Transverse colon (tissue), 4 donors: ENCODE measurements around the gene COL20A1. TPM values are rescaled to one million over a fixed set of nuclear protein-coding genes. Genes with fewer than 3 reads are reported as not detected.

ENCODE experiments used
- DNase-seq: peaks from one replicate; pipeline ENCODE4 v3.0.0-alpha.2; 2019
- H3K27ac ChIP-seq, 4 donors: fragments of 200-600 bp; sonication (generic); 2 replicates each; pipeline ENCODE4 v1.5.1; 2016 to 2018; ENCODE audit warnings: inconsistent platforms in 4 of 4
- H3K27me3 ChIP-seq: fragments of 200-600 bp; sonication (generic); 2 replicates; pipeline ENCODE4 v1.5.1; 2017; ENCODE audit warnings: inconsistent platforms
- H3K36me3 ChIP-seq, 4 donors: fragments of 200-600 bp; sonication (generic); 2 replicates each; pipeline ENCODE4 v1.5.1; 2017 to 2019; ENCODE audit warnings: inconsistent platforms in 4 of 4
- H3K4me1 ChIP-seq, 4 donors: fragments of 200-600 bp; sonication (generic); 2 replicates each; pipeline ENCODE4 v1.5.1; 2017 to 2020; ENCODE audit warnings: inconsistent platforms in 4 of 4
- H3K4me3 ChIP-seq, 4 donors: fragments of 200-600 bp; sonication (generic); 1 replicate in 1 of 4; 2 replicates in 3 of 4; pipeline versions ENCODE4 v1.5.1 to v1.6.1; 2017 to 2019; ENCODE audit warnings: inconsistent platforms in 4 of 4
- H3K9me3 ChIP-seq, 2 donors: fragments of 200-600 bp; sonication (generic); 2 replicates each; pipeline ENCODE4 v1.5.1; 2017 to 2019; ENCODE audit warnings: inconsistent platforms in 2 of 2
- CTCF ChIP-seq, 5 experiments: fragments of 200-600 bp in 3 of 5; fragments of 450-650 bp in 2 of 5; sonication (generic) in 3 of 5; IDR thresholded peaks; 1 replicate in 2 of 5; 2 replicates in 3 of 5; pipeline ENCODE4 v1.5.1; 2016 to 2017; ENCODE audit warnings: antibody characterized with exemption in 5 of 5, inconsistent platforms in 3 of 5, mild to moderate bottlenecking in 2 of 5, moderate library complexity in 1 of 5
- EP300 ChIP-seq: sonication (generic); formaldehyde crosslinking; IDR thresholded peaks from one replicate; pipeline ENCODE4 v1.6.1; 2017; ENCODE audit warnings: antibody characterized with exemption, low read depth
- POLR2A ChIP-seq: fragments of 450-650 bp; IDR thresholded peaks from one replicate; pipeline ENCODE4 v1.6.1; 2016; ENCODE audit warnings: antibody characterized with exemption, mild to moderate bottlenecking, moderate library complexity
- POLR2AphosphoS5 ChIP-seq, 3 donors: sonication (generic); formaldehyde crosslinking; IDR thresholded peaks; one replicate each; pipeline ENCODE4 v1.6.1; 2016; ENCODE audit warnings: antibody characterized with exemption in 3 of 3
- WGBS, 2 donors: methylation state at CpG; one replicate each; pipeline ENCODE4 v1.1.5; 2018; ENCODE audit warnings: low coverage in 1 of 2; 5-methylcytosine and 5-hydroxymethylcytosine counted together
- in situ Hi-C, 4 donors: fragments of 200-750 bp; cut with MboI; loops; one replicate each; pipeline versions ENCODE4 v1.15.0 to v1.15.1; 2017; ENCODE audit warnings: low sequenced_read_pairs in 3 of 4, low pct_ligation_motif_present in 1 of 4, low pct_unique_long_range_greater_than_20kb in 1 of 4
- intact Hi-C: fragments of 100-400 bp; cut with DNase I; formaldehyde crosslinking; loops from one replicate; pipeline ENCODE4 v1.15.1; 2023; ENCODE audit warnings: low total_unique reads
- total RNA-seq, 4 donors: library from RNA; depleted of rRNA; stranded (reverse); fragments of >200 nt; gene quantifications; one replicate each; pipeline ENCODE4 v1.1.0, GENCODE V29; 2016

COL20A1 gene
- total RNA-seq, 4 donors from 2014 or later = 43.8 TPM; not detected in 3

DNA sequence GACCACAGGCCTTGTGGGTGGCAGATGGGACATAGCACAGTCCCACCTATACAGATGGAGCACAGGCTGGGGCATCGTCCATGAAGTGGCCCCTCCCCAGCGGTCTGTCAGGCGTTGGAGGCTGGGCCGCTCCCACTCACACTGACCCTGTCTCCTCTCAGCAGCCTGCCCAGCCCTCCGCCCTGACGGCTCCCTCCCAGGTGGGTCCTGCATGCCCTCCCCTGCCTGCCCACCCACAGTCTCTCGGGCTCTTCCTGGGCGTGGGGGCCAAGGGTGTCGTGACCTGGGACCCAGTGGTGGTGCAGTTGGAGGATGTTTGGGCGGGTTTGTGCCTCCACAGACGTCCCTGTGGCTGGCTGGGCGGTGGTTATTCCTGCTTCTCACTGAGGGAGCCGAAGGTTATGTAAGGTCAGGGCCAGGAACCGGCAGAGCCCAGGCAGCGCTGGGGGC lies 22.3 kb downstream of the COL20A1 start:
- intact Hi-C loops = no loop called here
- in situ Hi-C loops = no loop called here
- Histone ChIP-seq H3K9me3 (no peaks in the 10 kb centered on the region), H3K27me3 (no peaks in the 10 kb centered on the region), H3K4me3 (no peak overlapping the region), H3K36me3 (no peaks in the 10 kb centered on the region), H3K27ac (no peak overlapping the region), H3K4me1 (no peaks in the 10 kb centered on the region)
- 49% methylated on average over 15 of the region's 15 CpGs; no CpG with 5 or more reads in 1 of the 2 donors for WGBS, 2 donors
- DNase-seq = no peak
- TF ChIP-seq CTCF (IDR thresholded peaks at IDR 0.05) (no peak), POLR2A (no peak), POLR2AphosphoS5 (IDR thresholded peaks at IDR 0.05) (no peak), EP300 (no peak)

GRCh38 chr20:63315731-63316491 lies 22.9 kb downstream of the COL20A1 start:
- in situ Hi-C loops (no loop called here), intact Hi-C loops (no loop called here)
- Histone ChIP-seq H3K4me3 (no peak overlapping the region), H3K9me3 (no peaks in the 10 kb centered on the region), H3K4me1 (no peaks in the 10 kb centered on the region), H3K36me3 (no peaks in the 10 kb centered on the region), H3K27ac (no peak overlapping the region), H3K27me3 (peaks cover 2% of the 10 kb centered on the region)
- no peak for DNase-seq
- 82% methylated on average over 31 of the region's 31 CpGs; no CpG with 5 or more reads in 1 of the 2 donors for WGBS, 2 donors
- TF ChIP-seq CTCF (IDR thresholded peaks at IDR 0.05) (no peak), POLR2AphosphoS5 (IDR thresholded peaks at IDR 0.05) (no peak), POLR2A (no peak)

GRCh38 chr20:63316502-63316921 lies 23.5 kb downstream of the COL20A1 start:
- intact Hi-C loops (no loop called here), in situ Hi-C loops (no loop called here)
- no peaks in the 10 kb centered on the region for H3K36me3 ChIP-seq
- WGBS, 2 donors = 86% methylated on average over 12 of the region's 14 CpGs; no CpG with 5 or more reads in 1 of the 2 donors
- H3K9me3 ChIP-seq = no peaks in the 10 kb centered on the region
- no peaks in the 10 kb centered on the region for H3K4me1 ChIP-seq
- no peak overlapping the region for H3K27ac ChIP-seq
- TF ChIP-seq EP300 (no peak), POLR2AphosphoS5 (IDR thresholded peaks at IDR 0.05) (no peak), CTCF (IDR thresholded peaks at IDR 0.05) (no peak), POLR2A (no peak)
- H3K4me3 ChIP-seq = no peak overlapping the region
- peaks cover 5% of the 10 kb centered on the region for H3K27me3 ChIP-seq
- DNase-seq = no peak

GRCh38 chr20:63317061-63317460 lies 24.1 kb downstream of the COL20A1 start:
- Histone ChIP-seq H3K27ac (no peak overlapping the region), H3K9me3 (no peaks in the 10 kb centered on the region), H3K36me3 (no peaks in the 10 kb centered on the region), H3K4me1 (no peaks in the 10 kb centered on the region), H3K4me3 (no peak overlapping the region), H3K27me3 (peaks cover 5% of the 10 kb centered on the region)
- DNase-seq = no peak
- 78% methylated on average over 6 of the region's 6 CpGs; no CpG with 5 or more reads in 1 of the 2 donors for WGBS, 2 donors
- in situ Hi-C loops = no loop called here
- TF ChIP-seq CTCF (IDR thresholded peaks at IDR 0.05) = no peak
- no peak for TF ChIP-seq POLR2A
- intact Hi-C loops = no loop called here
